ENCODE data around the gene EFEMP2.
"Not testable (repeated sequence)": the region's sequence is repeated elsewhere in the genome, so short reads cannot be mapped to it uniquely, and the experiment has no call there.

EFEMP2 gene

DNA sequence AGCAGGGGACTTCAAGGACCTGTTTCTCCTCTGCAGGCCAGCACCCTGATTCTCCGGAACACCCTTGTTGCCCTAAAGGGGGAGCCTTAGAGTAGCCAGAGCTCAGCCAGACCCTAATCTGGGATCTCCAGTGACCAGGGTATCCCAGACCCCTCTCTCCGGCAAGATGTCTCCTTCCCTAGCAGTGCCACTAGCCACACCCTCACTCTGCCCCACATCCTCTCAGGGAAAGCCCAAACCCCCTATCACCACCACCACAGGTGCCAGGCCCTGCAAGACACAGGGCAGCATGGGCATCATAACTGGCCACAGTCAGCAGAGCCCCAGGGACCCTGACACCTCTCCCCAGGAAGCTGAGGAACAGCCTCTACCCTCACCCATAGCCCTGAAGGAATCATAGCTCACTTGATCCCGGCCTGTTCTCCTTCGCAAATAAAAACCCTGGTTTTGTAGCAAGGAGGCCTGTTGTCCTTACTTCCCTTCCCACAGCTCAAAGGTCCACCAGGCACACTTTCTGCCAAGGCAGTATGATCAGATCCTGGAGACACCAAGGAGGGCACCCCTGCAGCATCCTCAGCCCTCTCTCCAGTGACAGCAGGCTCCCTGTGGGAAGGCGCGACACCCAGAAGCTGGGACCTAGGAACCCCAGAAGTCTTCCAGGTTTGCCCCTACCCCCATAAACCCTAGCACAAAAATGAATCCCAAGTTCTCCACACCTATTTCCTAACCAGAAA is 19.2 kb downstream of the EFEMP2 start:
- DNase-seq: no peak

DNA sequence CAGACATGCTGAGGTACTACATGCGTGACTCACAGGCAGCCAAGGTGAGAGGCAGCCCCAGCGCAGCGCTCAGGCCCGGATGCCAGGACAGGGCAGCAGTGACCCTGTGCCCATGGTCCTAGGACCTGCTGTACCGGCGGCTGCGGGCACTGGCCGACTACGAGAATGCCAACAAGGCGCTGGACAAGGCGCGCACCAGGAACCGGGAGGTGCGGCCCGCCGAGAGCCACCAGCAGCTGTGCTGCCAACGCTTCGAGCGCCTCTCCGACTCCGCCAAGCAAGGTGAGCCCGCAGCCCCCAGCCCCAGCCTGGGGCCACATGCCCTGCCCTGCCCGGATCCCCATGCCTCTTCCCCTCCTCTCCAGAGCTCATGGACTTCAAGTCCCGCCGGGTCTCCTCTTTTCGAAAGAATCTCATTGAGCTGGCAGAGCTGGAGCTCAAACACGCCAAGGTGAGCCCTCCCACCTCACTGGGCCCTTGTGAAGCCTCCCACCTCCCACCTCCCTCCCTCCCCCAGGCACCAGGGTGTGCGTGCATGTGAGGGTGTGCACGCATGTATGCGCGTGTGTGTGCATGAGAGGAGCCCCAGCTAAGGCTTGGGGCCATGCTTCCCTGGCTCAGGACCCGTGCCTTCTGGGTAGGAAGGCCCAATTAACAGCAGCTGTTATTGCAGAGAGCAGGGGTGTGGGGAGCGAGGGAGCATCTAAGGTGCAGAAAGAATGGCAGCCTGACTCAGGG is 19.9 kb downstream of the EFEMP2 start:
- DNase-seq: no peak

- no peak for DNase-seq
Observed at GRCh38 chr11:65851811-65852507, 20.6 kb downstream of the EFEMP2 start.

DNA sequence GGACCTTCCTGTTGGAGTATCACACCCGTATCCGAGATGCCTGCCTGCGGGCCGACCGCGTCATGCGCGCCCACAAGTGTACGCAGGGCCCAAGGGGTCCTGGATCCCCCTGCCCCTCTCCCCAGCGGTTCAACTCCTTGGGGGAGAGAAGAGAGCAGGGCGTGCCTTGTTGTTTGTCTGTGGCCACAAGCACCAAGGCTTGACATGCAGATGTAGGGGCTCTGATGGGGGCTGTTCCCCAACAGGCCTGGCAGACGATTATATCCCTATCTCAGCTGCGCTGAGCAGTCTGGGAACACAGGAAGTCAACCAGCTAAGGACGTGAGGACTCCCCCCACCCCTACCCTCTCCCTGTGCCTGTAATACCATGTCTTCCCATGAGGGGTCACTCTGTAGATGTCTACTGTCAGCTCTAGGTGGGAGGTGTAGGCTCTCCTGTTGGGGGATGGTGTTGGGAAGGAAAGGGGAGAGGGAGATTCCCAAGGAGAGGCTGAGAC is 21.5 kb downstream of the EFEMP2 start:
- DNase-seq: no peak

DNA sequence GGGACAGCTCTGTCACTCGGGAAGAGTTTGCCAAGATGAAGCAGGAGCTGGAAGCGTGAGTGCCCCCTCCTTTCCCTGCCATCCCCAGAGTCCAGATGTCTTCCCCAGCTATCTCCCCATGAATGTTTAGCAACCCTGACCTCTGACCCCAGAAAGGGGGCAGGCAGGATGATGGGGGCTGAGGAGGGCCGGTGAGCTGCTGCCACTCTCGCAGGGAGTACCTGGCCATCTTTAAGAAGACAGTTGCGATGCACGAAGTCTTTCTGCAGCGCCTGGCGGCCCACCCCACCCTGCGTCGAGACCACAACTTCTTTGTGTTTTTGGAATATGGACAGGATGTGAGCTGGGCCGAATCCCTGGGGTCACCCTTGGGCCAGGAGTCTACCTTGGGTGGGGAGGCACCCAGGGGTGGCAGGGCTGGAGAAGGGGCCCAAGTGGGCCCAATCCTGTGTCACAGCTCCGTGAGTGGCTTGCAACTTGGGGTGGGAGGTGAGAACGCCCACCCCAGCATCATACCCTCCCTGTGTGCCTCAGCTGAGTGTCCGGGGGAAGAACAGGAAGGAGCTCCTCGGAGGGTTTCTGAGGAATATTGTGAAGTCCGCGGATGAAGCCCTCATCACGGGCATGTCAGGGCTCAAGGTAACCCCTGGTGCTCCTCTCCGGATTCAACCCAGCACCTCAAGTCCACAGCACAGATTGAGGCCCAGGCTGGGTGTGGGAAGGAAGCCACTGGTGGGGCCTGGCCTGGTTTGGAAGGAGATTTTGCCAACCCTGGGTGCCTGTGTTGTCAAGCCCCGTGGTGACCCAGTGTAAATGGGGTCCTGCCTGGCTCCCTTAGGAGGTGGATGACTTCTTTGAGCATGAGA is 22.1 kb downstream of the EFEMP2 start:
- no peak for DNase-seq

DNA sequence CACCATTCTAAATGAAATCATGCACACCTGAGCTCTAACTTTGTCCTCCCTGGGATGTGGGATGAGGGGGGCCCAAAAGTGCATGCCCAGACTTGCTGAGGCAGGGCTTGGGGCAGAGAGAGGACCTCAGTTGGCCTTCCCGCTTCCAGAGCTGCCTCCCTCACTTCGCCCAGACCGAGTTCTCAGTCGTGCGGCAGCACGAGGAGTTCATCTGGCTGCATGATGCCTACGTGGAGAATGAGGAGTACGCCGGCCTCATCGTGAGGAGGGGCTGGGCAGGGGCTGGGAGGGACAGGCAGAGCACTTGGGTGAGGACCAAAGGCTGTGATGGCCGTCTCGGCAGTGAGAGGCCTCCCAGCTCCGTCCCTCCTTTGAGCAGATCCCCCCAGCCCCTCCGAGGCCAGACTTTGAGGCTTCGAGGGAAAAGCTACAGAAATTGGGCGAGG is 22.8 kb downstream of the EFEMP2 start:
- DNase-seq: no peak

DNA sequence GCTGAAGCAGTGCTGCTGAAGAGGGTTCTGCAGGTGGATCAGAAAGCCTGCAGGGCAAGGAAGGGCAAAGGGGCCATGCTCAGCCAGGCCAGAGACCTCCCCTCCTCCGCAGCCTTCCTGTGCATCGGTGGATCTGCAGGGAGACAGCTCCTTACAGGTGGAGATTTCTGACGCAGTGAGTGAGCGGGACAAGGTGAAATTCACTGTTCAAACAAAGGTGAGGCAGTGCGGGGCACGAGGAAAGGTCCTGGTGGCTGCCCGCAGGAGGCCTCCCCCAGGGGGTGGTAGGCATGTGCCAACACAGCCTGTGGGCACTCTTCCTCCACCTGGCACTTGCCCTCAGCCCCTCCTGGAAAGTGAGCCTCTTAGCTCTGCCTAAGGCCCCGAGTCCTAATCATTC is 23.2 kb downstream of the EFEMP2 start:
- DNase-seq: no peak

DNA sequence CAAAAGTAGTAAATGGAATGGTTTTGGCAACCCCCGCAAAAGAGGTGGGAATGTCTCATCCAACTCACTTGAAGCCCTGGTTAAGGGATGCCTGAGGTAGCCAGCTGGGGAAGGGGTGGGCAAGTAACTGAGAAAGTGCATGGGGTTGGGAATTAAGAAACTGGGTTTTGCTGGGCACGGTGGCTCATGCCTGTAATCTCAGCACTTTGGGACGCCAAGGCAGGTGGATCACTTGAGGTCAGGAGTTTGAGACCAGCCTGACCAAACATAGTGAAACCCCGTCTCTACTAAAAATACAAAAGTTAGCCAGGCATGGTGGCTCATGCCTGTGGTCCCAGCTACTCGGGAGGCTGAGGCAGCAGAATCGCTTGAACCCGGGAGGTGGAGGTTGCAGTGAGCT is 23.9 kb downstream of the EFEMP2 start:
- not testable (repeated sequence) for DNase-seq

DNA sequence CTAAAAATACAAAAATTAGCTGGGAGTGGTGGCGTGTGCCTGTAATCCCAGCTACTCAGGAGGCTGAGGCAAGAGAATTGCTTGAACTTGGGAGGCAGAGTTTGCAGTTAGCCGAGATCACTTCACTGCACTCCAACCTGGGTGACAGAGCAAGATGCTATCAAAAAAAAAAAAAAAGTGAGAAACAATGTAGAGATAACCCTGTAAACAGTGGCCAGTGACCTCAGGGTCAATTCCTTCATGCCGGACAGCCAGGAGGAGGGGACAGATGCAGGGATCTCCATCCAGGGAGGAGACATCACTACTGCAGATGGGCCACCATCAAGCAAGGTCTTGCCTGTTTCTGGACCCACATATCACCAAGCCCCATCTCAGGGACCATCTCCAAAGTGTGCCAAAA is 24.9 kb downstream of the EFEMP2 start:
- no peak for DNase-seq

GRCh38 chr11:65844231-65844872 is 28.2 kb downstream of the EFEMP2 start:
- no peak for DNase-seq

DNA sequence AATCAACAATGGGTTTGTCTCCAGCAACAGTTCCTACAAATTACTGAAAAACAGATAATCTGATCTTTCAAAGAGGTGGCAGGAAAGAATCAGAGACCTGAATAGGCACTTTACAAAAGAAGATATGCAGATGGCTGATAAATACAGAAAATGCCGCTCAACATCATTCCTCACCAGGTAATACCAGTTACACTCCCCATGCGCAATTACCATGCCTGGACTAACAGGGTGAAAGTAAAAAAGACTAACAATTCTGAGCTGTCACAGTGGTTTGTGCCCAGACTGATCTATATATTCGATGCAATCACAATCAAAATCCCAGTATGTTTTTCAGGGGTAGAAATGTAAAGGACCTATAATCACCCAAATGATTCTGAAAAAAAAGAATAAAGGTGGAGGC is 28.8 kb downstream of the EFEMP2 start:
- DNase-seq: no peak

- DNase-seq: no peak
Observed at GRCh38 chr11:65842144-65842543, 30.5 kb downstream of the EFEMP2 start.

- no peak for DNase-seq
Observed at GRCh38 chr11:65834202-65834601, 38.4 kb downstream of the EFEMP2 start.

GRCh38 chr11:65833297-65834030 is 39.1 kb downstream of the EFEMP2 start, which contains the start of gene SNX32:
TSS of gene SNX32 (plus strand) at chr11:65833963. CDS start at chr11:65834066, 103 bp downstream.
- DNase-seq: peak; percentile 95

- not testable (repeated sequence) for DNase-seq
Observed at GRCh38 chr11:65832231-65832630, 40.4 kb downstream of the EFEMP2 start.

- no peak for DNase-seq
Observed at GRCh38 chr11:65829459-65829858, 43.1 kb downstream of the EFEMP2 start.

- no peak for DNase-seq
Observed at GRCh38 chr11:65826984-65827735, 45.4 kb downstream of the EFEMP2 start.

- no peak for DNase-seq
Observed at GRCh38 chr11:65822776-65823528, 49.6 kb downstream of the EFEMP2 start.

DNA sequence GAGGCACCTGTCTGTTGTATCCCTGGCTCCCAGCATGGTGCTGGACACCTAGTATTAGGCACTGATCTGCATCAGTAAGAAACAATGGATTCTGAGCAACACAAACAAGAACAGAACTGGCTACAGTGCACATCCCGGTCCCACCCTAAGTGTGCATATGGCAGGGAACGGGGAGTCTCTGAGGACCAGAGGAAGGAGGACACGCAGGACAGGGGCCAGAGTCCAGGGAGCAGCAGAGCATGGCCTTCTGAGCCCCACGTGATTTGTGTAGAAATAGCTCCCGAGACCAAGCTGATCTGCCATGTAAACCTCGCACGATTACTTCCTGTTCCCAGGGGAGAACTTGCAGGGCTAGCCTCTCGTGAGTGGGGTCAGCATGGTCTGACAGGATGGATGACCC is 51.5 kb downstream of the EFEMP2 start:
- no peak for DNase-seq

Measured in activated CD8-positive, alpha-beta memory T cell treated with anti-CD3 and anti-CD28 coated beads, Interleukin-2, amount 50 U/mL, for 4 hours (primary cell).